ENCODE measurements around the gene MPO. TPM values are rescaled to one million over a fixed set of nuclear protein-coding genes. Genes with fewer than 3 reads are reported as not detected.

MPO gene
- total RNA-seq, 4 donors from 2014 or later, result 1.7 TPM; not detected in 3

DNA sequence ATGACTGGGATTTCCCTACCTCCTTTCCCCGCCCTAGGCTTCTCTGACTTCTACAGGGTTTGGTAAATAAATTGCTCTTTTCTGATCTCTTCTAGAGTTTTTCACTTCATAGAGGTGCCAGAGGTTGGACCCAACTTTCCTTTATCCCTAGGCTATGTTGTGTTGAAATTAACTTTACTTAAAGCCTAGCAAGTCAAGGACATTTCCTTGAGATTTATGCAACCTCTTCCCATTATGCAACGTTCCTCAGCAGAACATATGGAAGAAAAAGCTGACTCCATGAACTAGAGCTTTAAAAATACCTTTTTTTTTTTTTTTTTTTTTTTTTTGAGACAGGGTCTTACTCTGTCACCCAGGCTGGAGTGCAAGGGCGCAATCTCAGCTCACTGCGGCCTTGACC, 15.5 kb downstream of the MPO start:
- DNase-seq, result no peak
- no peaks in the 10 kb centered on the region for H3K4me1 ChIP-seq
- H3K36me3 ChIP-seq, result no peaks in the 10 kb centered on the region
- no peak for TF ChIP-seq POLR2A (IDR thresholded peaks at IDR 0.05)
- TF ChIP-seq, protein P1, sequence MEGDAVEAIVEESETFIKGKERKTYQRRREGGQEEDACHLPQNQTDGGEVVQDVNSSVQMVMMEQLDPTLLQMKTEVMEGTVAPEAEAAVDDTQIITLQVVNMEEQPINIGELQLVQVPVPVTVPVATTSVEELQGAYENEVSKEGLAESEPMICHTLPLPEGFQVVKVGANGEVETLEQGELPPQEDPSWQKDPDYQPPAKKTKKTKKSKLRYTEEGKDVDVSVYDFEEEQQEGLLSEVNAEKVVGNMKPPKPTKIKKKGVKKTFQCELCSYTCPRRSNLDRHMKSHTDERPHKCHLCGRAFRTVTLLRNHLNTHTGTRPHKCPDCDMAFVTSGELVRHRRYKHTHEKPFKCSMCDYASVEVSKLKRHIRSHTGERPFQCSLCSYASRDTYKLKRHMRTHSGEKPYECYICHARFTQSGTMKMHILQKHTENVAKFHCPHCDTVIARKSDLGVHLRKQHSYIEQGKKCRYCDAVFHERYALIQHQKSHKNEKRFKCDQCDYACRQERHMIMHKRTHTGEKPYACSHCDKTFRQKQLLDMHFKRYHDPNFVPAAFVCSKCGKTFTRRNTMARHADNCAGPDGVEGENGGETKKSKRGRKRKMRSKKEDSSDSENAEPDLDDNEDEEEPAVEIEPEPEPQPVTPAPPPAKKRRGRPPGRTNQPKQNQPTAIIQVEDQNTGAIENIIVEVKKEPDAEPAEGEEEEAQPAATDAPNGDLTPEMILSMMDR (IDR thresholded peaks at IDR 0.05), result no peak
- no peaks in the 10 kb centered on the region for H3K9me3 ChIP-seq
- H3K4me3 ChIP-seq, result no peak overlapping the region
- no peak overlapping the region for H3K27ac ChIP-seq
- no peaks in the 10 kb centered on the region for H3K27me3 ChIP-seq

DNA sequence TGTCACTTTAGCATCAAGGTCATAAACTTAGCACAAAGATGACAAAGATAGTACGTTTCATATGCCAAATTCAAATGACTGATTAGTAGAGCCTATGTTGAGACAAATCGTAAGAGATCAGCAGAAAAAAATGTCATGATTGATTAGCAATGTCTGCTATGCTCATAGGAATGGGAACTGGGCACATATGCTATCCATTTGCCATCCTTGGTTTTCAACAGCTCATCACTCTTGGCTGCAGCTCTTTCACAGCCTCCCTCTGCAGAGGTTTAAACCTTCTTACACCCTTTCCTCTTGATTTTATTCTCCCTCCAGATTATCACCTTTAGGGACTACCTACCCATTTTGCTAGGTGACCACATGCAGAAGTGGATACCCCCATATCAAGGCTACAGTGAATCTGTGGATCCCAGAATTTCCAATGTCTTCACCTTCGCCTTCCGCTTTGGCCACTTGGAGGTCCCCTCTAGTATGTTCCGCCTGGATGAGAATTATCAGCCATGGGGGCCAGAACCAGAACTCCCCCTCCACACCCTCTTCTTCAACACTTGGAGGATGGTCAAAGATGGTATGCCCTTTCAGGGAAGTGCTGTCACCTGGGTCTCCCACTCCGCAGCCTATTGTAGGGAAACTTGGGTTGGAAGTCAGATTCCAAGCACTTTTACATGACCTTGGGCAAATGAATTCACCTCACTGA, 16.2 kb downstream of the MPO start:
- H3K27me3 ChIP-seq, result no peaks in the 10 kb centered on the region

GRCh38 chr17:58263773-58264172, 17.0 kb downstream of the MPO start:
- no peak for DNase-seq

More for the DNA sequence above, 16.2 kb downstream of the MPO start:
- Histone ChIP-seq H3K4me1 (no peaks in the 10 kb centered on the region), H3K4me3 (no peak overlapping the region), H3K36me3 (no peaks in the 10 kb centered on the region), H3K9me3 (no peaks in the 10 kb centered on the region), H3K27ac (no peak overlapping the region)
- TF ChIP-seq, protein P1 (IDR thresholded peaks at IDR 0.05), result no peak
- TF ChIP-seq POLR2A (IDR thresholded peaks at IDR 0.05), result no peak
- no peak for DNase-seq

DNA sequence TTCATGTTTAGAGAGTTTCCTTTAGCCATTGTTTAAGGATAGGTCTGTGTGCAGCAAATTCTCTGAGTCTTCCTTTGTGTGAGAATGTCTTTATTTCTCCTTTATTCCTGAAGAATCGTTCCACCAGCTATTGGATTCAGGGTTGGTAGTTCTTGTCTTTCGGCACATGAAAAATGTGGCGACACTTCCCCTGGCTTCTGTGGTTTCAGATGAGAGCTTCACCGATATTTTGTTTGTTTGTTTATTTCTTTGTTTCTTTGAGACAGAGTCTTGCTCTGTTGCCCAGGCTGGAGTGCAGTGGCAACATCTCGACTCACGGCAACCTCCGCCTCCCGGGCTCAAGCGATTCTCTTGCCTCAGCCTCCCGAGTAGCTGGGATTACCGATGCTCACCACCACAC, 18.6 kb downstream of the MPO start:
- Histone ChIP-seq H3K27me3 (no peaks in the 10 kb centered on the region), H3K9me3 (no peaks in the 10 kb centered on the region), H3K4me3 (no peak overlapping the region), H3K27ac (no peak overlapping the region), H3K36me3 (no peaks in the 10 kb centered on the region), H3K4me1 (no peaks in the 10 kb centered on the region)
- no peak for DNase-seq
- TF ChIP-seq, protein P1 (IDR thresholded peaks at IDR 0.05), result no peak
- no peak for TF ChIP-seq POLR2A (IDR thresholded peaks at IDR 0.05)

More at GRCh38 chr17:58263773-58264172, 17.0 kb downstream of the MPO start:
- Histone ChIP-seq H3K4me1 (no peaks in the 10 kb centered on the region), H3K27ac (no peak overlapping the region), H3K4me3 (no peak overlapping the region), H3K9me3 (no peaks in the 10 kb centered on the region), H3K36me3 (no peaks in the 10 kb centered on the region), H3K27me3 (no peaks in the 10 kb centered on the region)
- no peak for TF ChIP-seq POLR2A (IDR thresholded peaks at IDR 0.05)
- TF ChIP-seq, protein P1 (IDR thresholded peaks at IDR 0.05), result no peak

GRCh38 chr17:58254803-58255202, 25.9 kb downstream of the MPO start:
- H3K27me3 ChIP-seq, result no peaks in the 10 kb centered on the region
- no peak for DNase-seq
- no peak for TF ChIP-seq POLR2A (IDR thresholded peaks at IDR 0.05)
- TF ChIP-seq, protein P1 (IDR thresholded peaks at IDR 0.05), result peak in 2 of 6 experiments; percentile 27 to 31
- H3K4me1 ChIP-seq, result peaks cover 0 to 2% (median under 1%) of the 10 kb centered on the region in 4 donors
- H3K4me3 ChIP-seq, result no peak overlapping the region
- no peaks in the 10 kb centered on the region for H3K36me3 ChIP-seq
- H3K27ac ChIP-seq, result no peak overlapping the region
- no peaks in the 10 kb centered on the region for H3K9me3 ChIP-seq

Data from Peyer's patch (tissue), 4 donors.